HFFc6 (cell line): ENCODE measurements around the gene GSTM2. TPM values are rescaled to one million over a fixed set of nuclear protein-coding genes. Genes with fewer than 3 reads are reported as not detected.

Experiments used
- DNase-seq: peaks from one replicate; pipeline ENCODE4 v3.0.0-alpha.2; 2018
- H3K27ac Mint-ChIP-seq: 2 replicates; pipeline ENCODE4 v1.8.0; 2020; ENCODE audit warnings: mild to moderate bottlenecking, mixed read lengths
- H3K27me3 Mint-ChIP-seq: 2 replicates; pipeline ENCODE4 v1.8.0; 2021; ENCODE audit warnings: mild to moderate bottlenecking, moderate library complexity, mixed read lengths; ENCODE audit not compliant: insufficient read depth
- H3K36me3 Mint-ChIP-seq: 2 replicates; pipeline ENCODE4 v1.8.0; 2021; ENCODE audit warnings: low read depth, mixed read lengths
- H3K4me1 Mint-ChIP-seq: 2 replicates; pipeline ENCODE4 v1.8.0; 2020; ENCODE audit warnings: low read depth, mixed read lengths
- H3K4me3 Mint-ChIP-seq: 2 replicates; pipeline ENCODE4 v1.8.0; 2020; ENCODE audit warnings: mild to moderate bottlenecking, moderate library complexity, mixed read lengths
- H3K9me3 Mint-ChIP-seq: 2 replicates; pipeline ENCODE4 v1.8.0; 2020; ENCODE audit warnings: mild to moderate bottlenecking, mixed read lengths
- CTCF ChIP-seq: fragments of 200-600 bp; sonication (generic); IDR thresholded peaks from 2 replicates; pipeline ENCODE4 v1.5.0; 2021; ENCODE audit warnings: antibody characterized with exemption, mild to moderate bottlenecking
- total RNA-seq, 6 experiments: library from RNA; stranded (reverse); fragmentation: NEBNext Ultra II Directional; extraction: Animal tissue kit (Norgen Biotek cat#: 25700); gene quantifications; 2 replicates in 1 of 6; 3 replicates in 5 of 6; pipeline ENCODE4 v1.2.3, GENCODE V29; 2021

Gene GSTM2
- total RNA-seq, 6 experiments from 2014 or later: 32.4 to 53.4 (median 46.1) TPM

GRCh38 chr1:109634771-109635750 lies 32.8 kb upstream of the GSTM2 start:
- H3K36me3 Mint-ChIP-seq: peaks cover 12% of the 10 kb centered on the region

GRCh38 chr1:109635862-109636200 lies 32.0 kb upstream of the GSTM2 start:
- Mint-ChIP-seq H3K9me3 (no peaks in the 10 kb centered on the region), H3K36me3 (peaks cover 10% of the 10 kb centered on the region), H3K4me1 (peaks cover 32% of the 10 kb centered on the region), H3K27me3 (peaks cover 3% of the 10 kb centered on the region), H3K4me3 (peak overlapping the region; percentile 19), H3K27ac (peak overlapping the region; percentile 83)
- no peak for TF ChIP-seq CTCF
- DNase-seq: no peak

More at GRCh38 chr1:109634771-109635750, 32.8 kb upstream of the GSTM2 start:
- Mint-ChIP-seq H3K4me3 (no peak overlapping the region), H3K4me1 (peaks cover 29% of the 10 kb centered on the region), H3K27ac (no peak overlapping the region; the same call in 1 of the 2 replicates), H3K27me3 (no peaks in the 10 kb centered on the region; the same call in none of the 2 replicates), H3K9me3 (no peaks in the 10 kb centered on the region)
- TF ChIP-seq CTCF: no peak
- DNase-seq: no peak

- Mint-ChIP-seq H3K27ac (peak overlapping the region; percentile 83), H3K4me3 (peak overlapping the region; percentile 19), H3K4me1 (peaks cover 32% of the 10 kb centered on the region), H3K36me3 (peaks cover 10% of the 10 kb centered on the region), H3K27me3 (peaks cover 3% of the 10 kb centered on the region), H3K9me3 (no peaks in the 10 kb centered on the region)
- no peak; the same call in 1 of the 2 replicates for TF ChIP-seq CTCF
- DNase-seq: peak; percentile 55
Measured at GRCh38 chr1:109636201-109636952, 31.5 kb upstream of the GSTM2 start.

- no peak for TF ChIP-seq CTCF
- Mint-ChIP-seq H3K27ac (peak overlapping the region; percentile 33; the same call in 1 of the 2 replicates), H3K4me1 (peaks cover 33% of the 10 kb centered on the region), H3K36me3 (peaks cover 5% of the 10 kb centered on the region; the same call in 1 of the 2 replicates), H3K4me3 (no peak overlapping the region), H3K27me3 (peaks cover 3% of the 10 kb centered on the region), H3K9me3 (no peaks in the 10 kb centered on the region)
- DNase-seq: no peak
Measured at GRCh38 chr1:109637446-109637845, 30.4 kb upstream of the GSTM2 start.

GRCh38 chr1:109639063-109639840 lies 28.6 kb upstream of the GSTM2 start:
- peaks cover 37% of the 10 kb centered on the region for H3K4me1 Mint-ChIP-seq
- no peak for TF ChIP-seq CTCF
- no peaks in the 10 kb centered on the region for H3K9me3 Mint-ChIP-seq
- DNase-seq: no peak
- H3K27me3 Mint-ChIP-seq: peaks cover 3% of the 10 kb centered on the region
- H3K27ac Mint-ChIP-seq: no peak overlapping the region
- no peak overlapping the region for H3K4me3 Mint-ChIP-seq
- H3K36me3 Mint-ChIP-seq: peaks cover 4% of the 10 kb centered on the region; the same call in 1 of the 2 replicates
